Natural killer cell treated with Interleukin-12 subunit alpha and Interleukin-12 subunit beta and Interleukin-15 and Interleukin-18, amount 100 ng/mL, for 72 hours (primary cell): ENCODE results near the gene FAM43A. TPM values are rescaled to one million over a fixed set of nuclear protein-coding genes. Genes with fewer than 3 reads are reported as not detected.

Experiments
- ATAC-seq, 2 donors: fragments of 150-1000 bp; cut with Tn5 transposase in 1 of 2; sonication (Bioruptor Pico), chemical (Tn5 transposase) in 1 of 2; 2 replicates each; pipeline ENCODE4 v1.10.0; 2021
- DNase-seq: peaks from one replicate; pipeline ENCODE4 v3.0.0; 2022; ENCODE audit warnings: low spot score
- H3K27ac Mint-ChIP-seq, 2 donors: 1 replicate in 1 of 2; 2 replicates in 1 of 2; pipeline ENCODE4 v1.8.0; 2022; ENCODE audit warnings: mixed read lengths in 2 of 2, mild to moderate bottlenecking in 1 of 2, moderate library complexity in 1 of 2
- H3K27me3 Mint-ChIP-seq, 2 donors: 1 replicate in 1 of 2; 2 replicates in 1 of 2; pipeline ENCODE4 v1.8.0; 2022; ENCODE audit warnings: mixed read lengths in 2 of 2
- H3K36me3 Mint-ChIP-seq: one replicate; pipeline ENCODE4 v1.8.0; 2022; ENCODE audit warnings: mixed read lengths
- H3K4me1 Mint-ChIP-seq, 2 donors: 1 replicate in 1 of 2; 2 replicates in 1 of 2; pipeline ENCODE4 v1.8.0; 2022; ENCODE audit warnings: low read depth in 2 of 2, mixed read lengths in 2 of 2, mild to moderate bottlenecking in 1 of 2
- H3K4me3 Mint-ChIP-seq: one replicate; pipeline ENCODE4 v1.8.0; 2022; ENCODE audit warnings: mixed read lengths
- H3K9me3 Mint-ChIP-seq: 2 replicates; pipeline ENCODE4 v1.8.0; 2022; ENCODE audit warnings: mixed read lengths
- total RNA-seq, 2 donors: library from RNA; stranded (reverse); gene quantifications; one replicate each; pipeline ENCODE4 v1.2.3, GENCODE V29; 2022

The FAM43A gene
- total RNA-seq, 2 donors from 2014 or later = 11.6 to 50.2 TPM

DNA sequence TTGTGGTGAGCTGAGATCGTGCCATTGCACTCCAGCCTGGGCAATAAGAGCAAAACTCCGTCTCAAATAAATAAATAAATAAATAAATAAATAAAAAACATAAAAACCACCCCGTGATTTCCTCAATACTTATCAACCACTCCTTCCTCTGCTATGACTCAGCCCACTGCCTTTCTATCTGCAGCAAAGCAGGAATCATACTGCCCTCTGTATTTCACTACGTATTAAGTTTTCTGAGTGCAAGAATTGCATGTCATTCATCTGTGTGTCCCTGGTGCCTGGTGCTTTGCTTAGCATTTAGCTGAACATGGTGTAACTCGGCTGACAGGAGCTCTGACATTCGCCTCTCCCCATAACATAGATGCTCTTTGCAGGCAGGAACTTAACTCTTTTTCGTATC lies 20.8 kb upstream of the FAM43A start:
- Mint-ChIP-seq H3K36me3 (peaks cover 21% of the 10 kb centered on the region), H3K4me1 (peaks cover 10 to 21% of the 10 kb centered on the region in 2 donors), H3K27ac (no peak overlapping the region), H3K27me3 (no peaks in the 10 kb centered on the region), H3K4me3 (no peak overlapping the region), H3K9me3 (no peaks in the 10 kb centered on the region)
- DNase-seq = no peak
- ATAC-seq = no peak

- Mint-ChIP-seq H3K27ac (no peak overlapping the region), H3K27me3 (no peaks in the 10 kb centered on the region), H3K4me3 (no peak overlapping the region), H3K9me3 (no peaks in the 10 kb centered on the region), H3K4me1 (peaks cover 20 to 25% of the 10 kb centered on the region in 2 donors), H3K36me3 (peaks cover 21% of the 10 kb centered on the region)
- ATAC-seq = no peak
- DNase-seq = no peak
Measured at GRCh38 chr3:194667363-194667762, 18.3 kb upstream of the FAM43A start.

DNA sequence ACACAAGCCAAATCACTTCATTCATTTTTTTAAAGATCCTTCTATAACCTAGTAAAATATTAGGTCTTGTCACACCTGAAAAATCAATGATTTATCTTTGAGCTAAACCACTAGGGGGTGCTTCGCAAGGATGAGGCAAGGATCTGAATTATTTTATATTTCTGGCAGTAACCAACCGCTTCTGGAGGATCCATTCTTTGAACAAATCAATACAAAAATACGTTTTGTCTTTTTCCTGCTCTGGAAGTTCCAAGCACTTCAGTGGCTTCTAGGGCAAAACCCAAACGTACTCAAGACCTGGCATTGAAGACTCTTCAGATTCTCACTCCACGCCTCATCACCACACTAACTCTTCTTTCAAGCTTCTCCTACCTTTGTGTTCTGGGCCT lies 14.2 kb upstream of the FAM43A start:
- Mint-ChIP-seq H3K27ac (peak overlapping the region; percentile 97 to 99), H3K4me3 (peak overlapping the region; percentile 98), H3K4me1 (peaks cover 30 to 37% of the 10 kb centered on the region in 2 donors), H3K36me3 (peaks cover 5% of the 10 kb centered on the region), H3K9me3 (no peaks in the 10 kb centered on the region), H3K27me3 (peaks cover 3 to 7% of the 10 kb centered on the region in 2 donors)
- no peak for ATAC-seq
- DNase-seq = no peak

DNA sequence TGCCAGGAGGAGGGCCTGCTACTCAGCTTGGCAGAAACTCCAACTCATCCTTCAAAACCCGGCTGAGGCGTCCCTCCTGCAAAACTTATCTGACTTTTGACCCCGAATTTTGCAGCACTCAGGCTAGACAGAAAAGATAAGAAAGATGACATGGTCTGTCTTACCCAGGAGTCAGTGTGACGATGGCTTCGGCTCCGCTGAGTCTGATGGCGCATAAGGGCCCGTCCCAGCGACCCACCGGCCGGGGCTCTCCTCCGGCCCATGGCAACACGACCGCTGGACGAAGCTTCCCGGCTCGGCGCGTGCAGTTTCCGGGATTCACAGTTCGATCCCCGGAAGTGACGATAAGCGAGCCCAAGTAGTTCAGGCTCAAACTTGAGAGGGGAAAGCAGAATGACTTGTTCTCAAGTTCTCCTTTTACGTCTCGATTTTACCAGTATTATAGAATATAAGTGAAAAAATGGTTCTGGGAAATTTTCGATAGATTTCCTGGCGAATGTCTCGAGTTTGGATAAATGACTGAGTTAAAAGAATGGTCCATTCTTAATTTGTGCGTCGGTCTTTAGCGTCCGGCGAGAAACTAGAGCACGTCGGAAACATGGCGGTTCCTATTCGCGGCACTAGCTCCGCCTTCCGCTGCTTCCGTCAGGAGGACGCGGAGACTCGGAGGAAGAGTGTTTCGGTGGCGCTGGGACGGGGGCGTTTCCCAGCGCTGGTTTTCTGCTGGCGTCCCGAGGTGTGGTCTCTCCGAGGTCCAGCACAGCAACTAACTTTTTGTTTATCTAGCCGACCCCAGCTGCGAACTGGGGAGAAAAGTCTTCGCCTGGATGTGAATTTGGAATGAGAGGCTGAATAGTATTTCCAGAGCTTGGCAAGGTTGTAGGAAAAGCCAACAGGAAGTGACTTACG lies 13.5 kb upstream of the FAM43A start, which contains the start of gene LSG1:
TSS of gene LSG1 (minus strand) at position 292 of the 909 bp plus-strand sequence. CDS start at position 263, 29 bp downstream.
- H3K4me3 Mint-ChIP-seq = peak within 1 kb of the TSS; percentile 98
- peak within 1 kb of the TSS; percentile 97 to 99 for H3K27ac Mint-ChIP-seq
- H3K9me3 Mint-ChIP-seq = no peaks in the 10 kb centered on the region
- DNase-seq = peak; percentile 95
- H3K4me1 Mint-ChIP-seq = peaks cover 29 to 36% of the 10 kb centered on the region in 2 donors
- ATAC-seq = peak; percentile 96 to 97
- H3K36me3 Mint-ChIP-seq = peaks cover 5% of the 10 kb centered on the region
- peaks cover 3 to 7% of the 10 kb centered on the region in 2 donors for H3K27me3 Mint-ChIP-seq

- peaks cover 26 to 32% of the 10 kb centered on the region in 2 donors for H3K4me1 Mint-ChIP-seq
- H3K27ac Mint-ChIP-seq = peak overlapping the region; percentile 97 to 99
- H3K9me3 Mint-ChIP-seq = no peaks in the 10 kb centered on the region
- peak overlapping the region; percentile 98 for H3K4me3 Mint-ChIP-seq
- peaks cover 4 to 7% of the 10 kb centered on the region in 2 donors for H3K27me3 Mint-ChIP-seq
- DNase-seq (no peak), ATAC-seq (no peak)
- H3K36me3 Mint-ChIP-seq = peaks cover 5% of the 10 kb centered on the region
Measured at GRCh38 chr3:194672876-194673275, 12.8 kb upstream of the FAM43A start.

DNA sequence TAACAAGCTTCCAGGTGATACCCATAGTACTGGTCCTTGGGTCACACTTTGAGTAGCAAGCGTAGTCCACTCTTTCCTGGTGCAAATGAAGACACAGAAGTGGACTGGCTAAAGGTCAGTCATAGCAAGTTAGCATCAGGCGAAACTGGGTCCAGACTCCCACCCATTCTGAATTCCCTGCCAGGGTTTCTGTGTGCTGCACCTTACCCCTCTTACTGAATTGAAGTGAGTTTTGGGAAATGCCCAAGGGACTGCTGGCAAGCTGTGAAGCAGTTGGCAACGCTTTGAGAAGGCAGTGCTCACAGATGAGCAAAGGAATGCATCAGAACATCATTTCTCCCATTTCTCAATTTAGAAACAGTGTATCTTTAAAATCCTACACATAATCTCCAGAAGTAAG lies 11.9 kb upstream of the FAM43A start:
- ATAC-seq = no peak
- Mint-ChIP-seq H3K36me3 (peaks cover under 1% of the 10 kb centered on the region), H3K27me3 (peaks cover 5 to 7% of the 10 kb centered on the region in 2 donors), H3K27ac (no peak overlapping the region), H3K9me3 (no peaks in the 10 kb centered on the region), H3K4me1 (peaks cover 22 to 27% of the 10 kb centered on the region in 2 donors), H3K4me3 (no peak overlapping the region)
- DNase-seq = no peak

GRCh38 chr3:194675081-194675640 lies 10.5 kb upstream of the FAM43A start:
- no peaks in the 10 kb centered on the region for H3K9me3 Mint-ChIP-seq
- no peak overlapping the region for H3K27ac Mint-ChIP-seq
- peaks cover 5 to 7% of the 10 kb centered on the region in 2 donors for H3K27me3 Mint-ChIP-seq
- peaks cover 15 to 27% of the 10 kb centered on the region in 2 donors for H3K4me1 Mint-ChIP-seq
- DNase-seq (no peak), ATAC-seq (no peak)
- no peaks in the 10 kb centered on the region for H3K36me3 Mint-ChIP-seq
- peak overlapping the region; percentile 22 for H3K4me3 Mint-ChIP-seq

DNA sequence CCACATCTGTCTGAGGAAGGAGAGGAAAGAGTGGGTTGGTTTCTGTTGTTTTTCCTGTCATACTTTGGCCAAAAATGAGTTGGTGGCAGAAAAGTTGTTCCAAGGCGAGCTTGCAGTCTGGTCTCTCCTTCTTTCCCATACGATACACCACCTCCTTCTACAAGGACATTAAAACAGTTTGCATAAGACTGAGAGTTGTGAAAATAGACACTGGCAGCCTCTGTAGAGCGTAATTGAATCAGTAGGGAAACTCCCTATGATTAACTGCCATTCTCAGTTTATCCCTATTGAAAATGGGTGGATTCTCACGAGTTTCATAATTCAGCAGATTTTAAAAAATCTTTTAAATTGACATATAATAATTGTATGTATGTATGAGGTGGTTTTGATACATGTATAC lies 10.0 kb upstream of the FAM43A start:
- ATAC-seq (no peak), DNase-seq (no peak)
- Mint-ChIP-seq H3K27me3 (peaks cover 5 to 7% of the 10 kb centered on the region in 2 donors), H3K27ac (no peak overlapping the region), H3K4me3 (peak overlapping the region; percentile 21), H3K36me3 (no peaks in the 10 kb centered on the region), H3K4me1 (peaks cover 13 to 27% of the 10 kb centered on the region in 2 donors), H3K9me3 (no peaks in the 10 kb centered on the region)

DNA sequence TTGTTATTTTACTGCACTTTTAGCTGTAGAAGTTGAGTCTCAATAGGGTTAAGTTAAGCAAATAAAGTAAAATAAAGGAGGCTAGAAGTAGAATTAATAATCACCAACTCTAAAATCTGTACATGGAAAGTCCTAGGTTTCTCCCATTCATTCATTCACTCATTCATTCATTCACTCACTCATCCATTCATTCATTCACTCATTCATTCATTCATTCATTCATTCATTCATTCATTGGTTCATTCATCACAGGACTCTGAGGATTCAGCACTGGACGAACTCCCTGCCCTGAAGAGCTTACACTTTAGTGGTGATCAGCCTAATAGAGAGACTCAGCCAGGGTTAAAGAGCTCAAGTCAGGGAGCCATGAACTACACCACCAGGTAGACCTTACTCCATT lies 9.2 kb upstream of the FAM43A start:
- no peak overlapping the region for H3K27ac Mint-ChIP-seq
- H3K4me3 Mint-ChIP-seq = no peak overlapping the region
- H3K9me3 Mint-ChIP-seq = no peaks in the 10 kb centered on the region
- H3K4me1 Mint-ChIP-seq = peaks cover 9 to 23% of the 10 kb centered on the region in 2 donors
- DNase-seq = no peak
- H3K27me3 Mint-ChIP-seq = peaks cover 5 to 7% of the 10 kb centered on the region in 2 donors
- H3K36me3 Mint-ChIP-seq = no peaks in the 10 kb centered on the region
- no peak for ATAC-seq

DNA sequence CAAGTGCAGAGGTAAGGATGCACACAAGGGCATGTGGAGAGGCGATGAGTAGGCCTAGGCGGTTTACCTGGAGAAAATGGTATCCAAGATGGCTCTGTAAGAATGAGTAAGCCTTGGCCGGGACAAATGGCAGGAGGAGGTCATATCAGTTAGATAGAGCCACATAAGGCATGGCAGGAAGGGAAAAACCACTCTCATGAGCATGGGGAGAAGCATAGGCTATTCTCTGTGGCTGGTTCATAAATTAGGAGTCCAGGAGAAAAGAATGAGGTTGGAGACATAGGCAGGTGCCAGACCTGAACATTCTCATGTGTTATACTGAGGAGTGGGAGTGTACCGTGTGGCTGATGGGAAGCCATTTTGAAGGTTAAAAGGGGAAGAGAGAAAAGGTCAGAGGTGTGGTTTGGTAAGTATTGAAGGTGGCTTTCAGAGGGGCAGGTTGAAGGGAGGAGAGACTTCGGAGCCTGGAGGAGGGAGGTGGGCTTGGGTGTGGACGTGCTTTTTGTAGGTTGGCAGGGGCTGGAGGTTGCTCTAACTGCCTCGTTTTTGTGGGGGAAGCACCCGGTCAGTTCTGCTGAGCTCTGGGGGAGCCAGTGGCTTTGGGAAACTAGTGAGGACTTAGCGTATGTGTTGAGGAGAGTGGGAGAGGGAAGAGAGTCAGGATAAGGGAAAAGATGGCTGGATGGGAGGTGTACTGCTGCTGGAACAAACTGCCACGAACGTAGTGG lies 4.6 kb upstream of the FAM43A start:
- Mint-ChIP-seq H3K27me3 (peaks cover 0 to 2% of the 10 kb centered on the region in 2 donors), H3K9me3 (no peaks in the 10 kb centered on the region), H3K4me1 (peaks cover 27 to 32% of the 10 kb centered on the region in 2 donors), H3K27ac (no peak overlapping the region), H3K4me3 (no peak overlapping the region), H3K36me3 (no peaks in the 10 kb centered on the region)
- ATAC-seq = no peak
- no peak for DNase-seq

DNA sequence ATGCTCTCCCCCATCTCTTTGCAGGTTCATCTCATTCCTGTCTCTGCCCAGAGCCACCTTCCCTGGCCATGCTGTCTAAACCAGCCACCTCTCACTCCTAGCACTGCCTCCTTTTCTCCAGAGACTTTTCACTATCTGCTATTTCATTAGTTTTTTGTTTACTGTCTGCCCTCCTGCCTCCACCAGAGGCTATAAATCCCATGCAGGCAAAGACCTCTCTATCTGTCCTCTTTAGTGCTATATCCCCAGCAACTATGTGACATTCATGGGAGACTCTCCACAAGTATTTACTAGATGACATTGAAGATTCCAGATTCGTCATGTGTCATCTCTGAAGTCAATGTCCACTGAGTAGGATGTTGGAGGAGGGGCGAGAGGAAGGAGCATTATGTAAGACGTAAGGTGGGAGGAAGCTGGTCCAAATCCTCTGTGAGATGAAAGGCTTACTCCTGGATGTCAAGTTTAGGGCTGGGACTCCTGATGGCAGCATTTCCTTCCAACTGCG lies 3.4 kb upstream of the FAM43A start:
- Mint-ChIP-seq H3K4me1 (peaks cover 31 to 39% of the 10 kb centered on the region in 2 donors), H3K9me3 (no peaks in the 10 kb centered on the region), H3K4me3 (no peak overlapping the region), H3K36me3 (no peaks in the 10 kb centered on the region), H3K27ac (no peak overlapping the region), H3K27me3 (peaks cover 0 to 2% of the 10 kb centered on the region in 2 donors)
- no peak for DNase-seq
- ATAC-seq = no peak

GRCh38 chr3:194682694-194683310 lies 2.9 kb upstream of the FAM43A start:
- Mint-ChIP-seq H3K36me3 (no peaks in the 10 kb centered on the region), H3K27me3 (peaks cover 0 to 2% of the 10 kb centered on the region in 2 donors), H3K4me1 (peaks cover 33 to 42% of the 10 kb centered on the region in 2 donors), H3K4me3 (no peak overlapping the region), H3K27ac (peak overlapping the region in 1 of 2 donors; percentile 56), H3K9me3 (no peaks in the 10 kb centered on the region)
- peak; percentile 65 to 68 for ATAC-seq
- peak; percentile 80 for DNase-seq

DNA sequence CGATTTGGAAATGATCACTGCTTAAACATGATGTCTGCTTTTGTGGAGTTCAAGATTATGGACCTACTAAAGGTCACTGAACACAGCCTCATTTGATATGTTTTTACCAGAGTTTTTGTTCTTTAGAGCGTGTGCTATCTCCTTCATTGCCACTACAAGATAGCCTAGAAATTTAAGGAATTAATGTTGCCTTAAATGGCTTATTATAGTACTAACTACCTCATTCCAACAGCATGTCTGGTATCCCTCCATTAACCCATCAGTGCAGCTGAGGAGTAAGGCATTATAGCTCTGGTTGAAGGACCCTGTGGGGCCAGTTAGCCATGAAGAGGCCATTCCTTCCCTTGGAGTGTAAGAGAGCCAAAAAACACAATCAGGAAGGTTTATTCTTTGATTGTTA lies 2.3 kb upstream of the FAM43A start:
- ATAC-seq = no peak
- Mint-ChIP-seq H3K27me3 (no peaks in the 10 kb centered on the region), H3K4me1 (peaks cover 34 to 44% of the 10 kb centered on the region in 2 donors), H3K9me3 (no peaks in the 10 kb centered on the region), H3K4me3 (peak overlapping the region; percentile 27), H3K27ac (peak overlapping the region in 1 of 2 donors; percentile 56), H3K36me3 (no peaks in the 10 kb centered on the region)
- DNase-seq = no peak
